GM12878 (cell line): ENCODE data around the gene RCC1. TPM values are rescaled to one million over a fixed set of nuclear protein-coding genes. Genes with fewer than 3 reads are reported as not detected.

Source experiments
- ATAC-seq: fragments of 200-7000 bp; cut with Tn5 transposase; 3 replicates; pipeline ENCODE4 v1.9.1; 2020; ENCODE audit warnings: mild to moderate bottlenecking, moderate library complexity
- BruUV-seq: library from RNA; stranded (reverse); fragments of 400-500 nt; replicated peaks from 2 replicates; lab custom pipeline; 2021; lab: Mats Ljungman, UMichigan
- CTCF ChIA-PET: fragments of 300-600 bp; sonication (Branson Sonifier 250); formaldehyde crosslinking; extraction: SDS; loops from one replicate; lab custom pipeline; 2021; ENCODE audit warnings: inconsistent platforms; lab: Yijun Ruan, JAX
- POLR2A ChIA-PET: fragments of 350-600 bp; formaldehyde crosslinking; extraction: SDS; loops from one replicate; lab custom pipeline; 2021; ENCODE audit warnings: inconsistent platforms; lab: Charles Lee
- RAD21 ChIA-PET: fragments of 300-600 bp; sonication (Branson Sonifier 250); formaldehyde crosslinking; loops from one replicate; lab custom pipeline; 2023; ENCODE audit warnings: antibody characterized with exemption; ENCODE audit not compliant: unreplicated experiment; lab: Charles Lee
- SMC1A ChIA-PET: fragments of 300-600 bp; sonication (Branson Sonifier 250); formaldehyde crosslinking; loops from one replicate; lab custom pipeline; 2023; ENCODE audit not compliant: unreplicated experiment, uncharacterized antibody; lab: Charles Lee
- DNase-seq: peaks from one replicate; pipeline ENCODE4 v3.0.0-alpha.2; 2011; ENCODE audit warnings: low read depth, low spot score
- FAIRE-seq: peaks from 3 replicates; lab custom pipeline; 2011; peaks lifted over from hg19 to GRCh38; lab: Jason Lieb, UNC
- H2AFZ ChIP-seq: 2 replicates; pipeline ENCODE4 v1.6.0; 2011; ENCODE audit warnings: low read depth, low read length, control low read depth; ENCODE audit not compliant: control insufficient read depth
- H3K27ac ChIP-seq: 2 replicates; pipeline ENCODE4 v1.5.1; 2011; ENCODE audit warnings: control low read depth; ENCODE audit not compliant: control insufficient read depth, insufficient read depth
- H3K27me3 ChIP-seq, 2 experiments: replicated peaks in 1 of 2; 2 replicates each; pipeline versions ENCODE4 v1.6.0 to v1.6.1; 2011; ENCODE audit warnings: low read length in 1 of 2; ENCODE audit not compliant: control insufficient read depth in 2 of 2, insufficient read depth in 2 of 2
- H3K36me3 ChIP-seq, 2 experiments: 2 replicates each; pipeline ENCODE4 v1.5.1; 2011; ENCODE audit warnings: low read length in 1 of 2; ENCODE audit not compliant: control insufficient read depth in 2 of 2, insufficient read depth in 2 of 2
- H3K4me1 ChIP-seq: 2 replicates; pipeline ENCODE4 v1.6.1; 2011; ENCODE audit warnings: mild to moderate bottlenecking, low read length, moderate library complexity, mixed read lengths; ENCODE audit not compliant: control insufficient read depth, insufficient read depth
- H3K4me2 ChIP-seq: 2 replicates; pipeline ENCODE4 v1.6.0; 2011; ENCODE audit warnings: control low read depth; ENCODE audit not compliant: control insufficient read depth, insufficient read depth
- H3K4me3 ChIP-seq: fragments of 200-600 bp; sonication (generic); 2 replicates; pipeline ENCODE4 v1.5.1; 2016
- H3K79me2 ChIP-seq: 2 replicates; pipeline ENCODE4 v1.6.0; 2011; ENCODE audit warnings: low read length; ENCODE audit not compliant: control insufficient read depth, insufficient read depth
- H3K9ac ChIP-seq: 2 replicates; pipeline ENCODE4 v1.8.0; 2011; ENCODE audit warnings: low read length, control low read depth, mixed read lengths; ENCODE audit not compliant: control insufficient read depth, insufficient read depth
- H3K9me3 ChIP-seq: replicated peaks from 3 replicates; pipeline ENCODE4 v1.5.1; 2011; ENCODE audit warnings: mild to moderate bottlenecking, low read length; ENCODE audit not compliant: control insufficient read depth, insufficient read depth
- H4K20me1 ChIP-seq: 2 replicates; pipeline ENCODE4 v1.6.0; 2011; ENCODE audit not compliant: control insufficient read depth, insufficient read depth
- CREB1 ChIP-seq: IDR thresholded peaks from 2 replicates; pipeline ENCODE4 v1.6.1; 2012; ENCODE audit warnings: low read depth, mild to moderate bottlenecking, inconsistent platforms
- EZH2 ChIP-seq: IDR thresholded peaks from 2 replicates; pipeline ENCODE4 v1.6.1; 2012; ENCODE audit warnings: low read depth, mild to moderate bottlenecking, control low read depth, inconsistent platforms, low read length, borderline replicate concordance; ENCODE audit not compliant: control insufficient read depth
- FOXK2 ChIP-seq: fragments of 450-650 bp; IDR thresholded peaks from 2 replicates; pipeline ENCODE4 v1.6.1; 2017; ENCODE audit warnings: mild to moderate bottlenecking, moderate library complexity
- FOXM1 ChIP-seq: IDR thresholded peaks from 2 replicates; pipeline ENCODE4 v1.6.1; 2012; ENCODE audit warnings: low read depth, mild to moderate bottlenecking, inconsistent platforms, low read length, moderate library complexity
- HDAC6 ChIP-seq: fragments of 200-600 bp; sonication (generic); IDR thresholded peaks from one replicate; pipeline ENCODE4 v1.8.0; 2017; ENCODE audit warnings: antibody characterized with exemption; ENCODE audit not compliant: unreplicated experiment
- IRF4 ChIP-seq: IDR thresholded peaks from 2 replicates; pipeline ENCODE4 v1.6.1; 2011; ENCODE audit warnings: low read depth, low read length
- JUND ChIP-seq: IDR thresholded peaks from 2 replicates; pipeline ENCODE4 v1.6.1; 2012; ENCODE audit warnings: low read depth, mild to moderate bottlenecking, low read length, improper control_type of control experiment, moderate library complexity
- KDM1A ChIP-seq: fragments of 200-600 bp; sonication (generic); IDR thresholded peaks from 2 replicates; pipeline ENCODE4 v1.6.1; 2016; ENCODE audit warnings: borderline replicate concordance
- MTA2 ChIP-seq: fragments of 450-650 bp; IDR thresholded peaks from 2 replicates; pipeline ENCODE4 v1.6.1; 2016; ENCODE audit warnings: low read depth, mild to moderate bottlenecking, moderate library complexity
- NFYB ChIP-seq: IDR thresholded peaks from 2 replicates; pipeline ENCODE4 v1.6.1; 2011; ENCODE audit warnings: low read depth, mild to moderate bottlenecking, low read length, improper control_type of control experiment, moderate library complexity; ENCODE audit not compliant: insufficient read depth
- NR2C1 ChIP-seq: fragments of 450-650 bp; IDR thresholded peaks from 2 replicates; pipeline ENCODE4 v1.6.1; 2017; ENCODE audit warnings: antibody characterized with exemption, mild to moderate bottlenecking, moderate library complexity
- NR2C2 ChIP-seq: IDR thresholded peaks from 2 replicates; pipeline ENCODE4 v1.6.1; 2011; ENCODE audit warnings: borderline replicate concordance, low read depth; ENCODE audit not compliant: control insufficient read depth, insufficient read length
- WGBS: methylation state at CpG from one replicate; pipeline ENCODE4 v1.1.6; 2016; ENCODE audit warnings: low lambda C conversion rate; ENCODE audit not compliant: insufficient replicate concordance, insufficient coverage; ENCODE audit errors: missing lambda C conversion rate; 5-methylcytosine and 5-hydroxymethylcytosine counted together
- in situ Hi-C: fragments of 300-500 bp; cut with MboI; formaldehyde crosslinking; loops from 9 replicates; pipeline ENCODE4 v1.14.3; 2018; ENCODE audit warnings: mixed read lengths
- intact Hi-C: fragments of 100-400 bp; cut with micrococcal nuclease; formaldehyde crosslinking; loops from one replicate; pipeline ENCODE4 v1.14.2; 2022; ENCODE audit not compliant: unreplicated experiment
- polyA plus RNA-seq, 11 experiments: library from polyadenylated mRNA; depleted of rRNA in 4 of 11; unstranded in 6 of 11; stranded (reverse) in 5 of 11; fragments of >200 nt; fragmentation: Nextera tagmentation in 4 of 11; fragmentation: Illumina TruSeq in 1 of 11; extraction: Ambion mirVana in 4 of 11; extraction: Trizol in 1 of 11; gene quantifications; 1 replicate in 1 of 11; 2 replicates in 10 of 11; pipeline versions ENCODE4 v1.2.1 to v1.2.3, GENCODE V29; 2011 to 2016; ENCODE audit warnings: inconsistent platforms in 2 of 11, missing spikeins in 2 of 11, low read depth in 1 of 11
- total RNA-seq, 4 experiments: library from RNA; depleted of rRNA in 3 of 4; stranded (reverse); fragments of >200 nt in 3 of 4; fragmentation: Illumina TruSeq in 1 of 4; extraction: Trizol in 1 of 4; gene quantifications; 2 replicates each; pipeline versions ENCODE4 v1.2.1 to v1.2.3, GENCODE V29; 2013 to 2021
- TF ChIP-seq, protein P1 (sequence below): IDR thresholded peaks from 2 replicates; pipeline ENCODE4 v1.6.1; 2012; ENCODE audit warnings: mild to moderate bottlenecking, low read depth, low read length

RCC1 gene
- total and polyA plus RNA-seq, 10 of the 15 experiments (the other 5 are each of a cell fraction or from before 2014, with no cell fraction given) = 8.3 to 99.4 (median 74.6) TPM

- TF ChIP-seq NR2C2 = no peak
- TF ChIP-seq FOXM1 = no peak
- no peak for TF ChIP-seq EZH2
- TF ChIP-seq CREB1 = no peak
Measured at GRCh38 chr1:28482702-28483101, 23.1 kb upstream of the RCC1 start (continued).

- WGBS = 93% methylated on average over 1 of the region's 1 CpG
- Histone ChIP-seq H2AFZ (no peak overlapping the region), H3K4me1 (no peaks in the 10 kb centered on the region), H3K4me2 (no peak overlapping the region), H3K27me3 (no peaks in the 10 kb centered on the region), H4K20me1 (no peaks in the 10 kb centered on the region), H3K36me3 (peaks cover 4 to 9% of the 10 kb centered on the region in 2 experiments), H3K4me3 (no peak overlapping the region), H3K79me2 (no peaks in the 10 kb centered on the region), H3K9me3 (no peaks in the 10 kb centered on the region), H3K9ac (no peak overlapping the region), H3K27ac (no peak overlapping the region)
- RAD21 ChIA-PET = no interaction called here
- no peak for FAIRE-seq
- in situ Hi-C loops = no loop called here
- BruUV-seq = no TSS peak
- SMC1A ChIA-PET = interaction anchor here (1.0 kb wide), 1 partner anchor 13 kb away, joined by 3 read pairs; no protein-coding TSS in a partner anchor
- TF ChIP-seq KDM1A (no peak), JUND (no peak)
- no peak for ATAC-seq
- no peak for DNase-seq
- intact Hi-C loops = loop anchor here (10.0 kb wide), 1 partner anchor 540 kb away; the partner anchor contains the start of gene XKR8
- CTCF ChIA-PET = interaction anchor here (0.6 to 1.0 kb wide), 2 partner anchors 135 to 938 kb away, joined by 3 to 4 read pairs; no protein-coding TSS in a partner anchor
- POLR2A ChIA-PET = interaction anchor here (0.6 to 0.7 kb wide), 2 partner anchors 17 to 56 kb away, joined by 3 to 4 read pairs; no protein-coding TSS in a partner anchor
Measured at GRCh38 chr1:28494737-28495136, 11.1 kb upstream of the RCC1 start.

- no peaks in the 10 kb centered on the region for H3K27me3 ChIP-seq
- BruUV-seq = no TSS peak
- CTCF ChIA-PET = no interaction called here
- H4K20me1 ChIP-seq = no peaks in the 10 kb centered on the region
- FAIRE-seq (peak; percentile 73), ATAC-seq (no peak), DNase-seq (no peak)
- in situ Hi-C loops (no loop called here), intact Hi-C loops (loop anchor here (10.0 kb wide), 1 partner anchor 545 kb away; the partner anchor contains the start of gene XKR8)
- POLR2A ChIA-PET = no interaction called here
- no peaks in the 10 kb centered on the region for H3K9me3 ChIP-seq
- no peak overlapping the region for H3K27ac ChIP-seq
- H3K36me3 ChIP-seq = peaks cover 4 to 7% of the 10 kb centered on the region in 2 experiments
- H3K4me3 ChIP-seq = no peak overlapping the region
- RAD21 ChIA-PET = no interaction called here
- no peak overlapping the region for H3K4me2 ChIP-seq
- H3K4me1 ChIP-seq = no peaks in the 10 kb centered on the region
- 90% methylated on average over 4 of the region's 4 CpGs for WGBS
- no peak overlapping the region for H3K9ac ChIP-seq
- SMC1A ChIA-PET = interaction anchor here (1.1 kb wide), 1 partner anchor 84 kb away, joined by 4 read pairs; no protein-coding TSS in a partner anchor
- H2AFZ ChIP-seq = no peak overlapping the region
- no peaks in the 10 kb centered on the region for H3K79me2 ChIP-seq
- no peak for TF ChIP-seq HDAC6
- no peak for TF ChIP-seq FOXK2
- no peak for TF ChIP-seq MTA2
- no peak for TF ChIP-seq NFYB
- TF ChIP-seq IRF4 = no peak
- TF ChIP-seq, protein P1, sequence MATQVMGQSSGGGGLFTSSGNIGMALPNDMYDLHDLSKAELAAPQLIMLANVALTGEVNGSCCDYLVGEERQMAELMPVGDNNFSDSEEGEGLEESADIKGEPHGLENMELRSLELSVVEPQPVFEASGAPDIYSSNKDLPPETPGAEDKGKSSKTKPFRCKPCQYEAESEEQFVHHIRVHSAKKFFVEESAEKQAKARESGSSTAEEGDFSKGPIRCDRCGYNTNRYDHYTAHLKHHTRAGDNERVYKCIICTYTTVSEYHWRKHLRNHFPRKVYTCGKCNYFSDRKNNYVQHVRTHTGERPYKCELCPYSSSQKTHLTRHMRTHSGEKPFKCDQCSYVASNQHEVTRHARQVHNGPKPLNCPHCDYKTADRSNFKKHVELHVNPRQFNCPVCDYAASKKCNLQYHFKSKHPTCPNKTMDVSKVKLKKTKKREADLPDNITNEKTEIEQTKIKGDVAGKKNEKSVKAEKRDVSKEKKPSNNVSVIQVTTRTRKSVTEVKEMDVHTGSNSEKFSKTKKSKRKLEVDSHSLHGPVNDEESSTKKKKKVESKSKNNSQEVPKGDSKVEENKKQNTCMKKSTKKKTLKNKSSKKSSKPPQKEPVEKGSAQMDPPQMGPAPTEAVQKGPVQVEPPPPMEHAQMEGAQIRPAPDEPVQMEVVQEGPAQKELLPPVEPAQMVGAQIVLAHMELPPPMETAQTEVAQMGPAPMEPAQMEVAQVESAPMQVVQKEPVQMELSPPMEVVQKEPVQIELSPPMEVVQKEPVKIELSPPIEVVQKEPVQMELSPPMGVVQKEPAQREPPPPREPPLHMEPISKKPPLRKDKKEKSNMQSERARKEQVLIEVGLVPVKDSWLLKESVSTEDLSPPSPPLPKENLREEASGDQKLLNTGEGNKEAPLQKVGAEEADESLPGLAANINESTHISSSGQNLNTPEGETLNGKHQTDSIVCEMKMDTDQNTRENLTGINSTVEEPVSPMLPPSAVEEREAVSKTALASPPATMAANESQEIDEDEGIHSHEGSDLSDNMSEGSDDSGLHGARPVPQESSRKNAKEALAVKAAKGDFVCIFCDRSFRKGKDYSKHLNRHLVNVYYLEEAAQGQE = no peak
- no peak for TF ChIP-seq NR2C1
Measured at GRCh38 chr1:28499553-28499952, 6.3 kb upstream of the RCC1 start.
